Hematopoietic multipotent progenitor cell treated with erythropoietin and hydrocortisone succinate and interleukin-3 and kit ligand, for 8 days (in vitro differentiated cells): ENCODE results near the gene SLC24A3.
A peak's percentile ranks its signal among the peaks of the same experiment; 100 is the strongest.
"Not testable (repeated sequence)": the region's sequence is repeated elsewhere in the genome, so short reads cannot be mapped to it uniquely, and the experiment has no call there.

ENCODE experiments used
- DNase-seq: peaks from one replicate; pipeline ENCODE4 v3.0.0-alpha.2; 2015

Gene SLC24A3

DNA sequence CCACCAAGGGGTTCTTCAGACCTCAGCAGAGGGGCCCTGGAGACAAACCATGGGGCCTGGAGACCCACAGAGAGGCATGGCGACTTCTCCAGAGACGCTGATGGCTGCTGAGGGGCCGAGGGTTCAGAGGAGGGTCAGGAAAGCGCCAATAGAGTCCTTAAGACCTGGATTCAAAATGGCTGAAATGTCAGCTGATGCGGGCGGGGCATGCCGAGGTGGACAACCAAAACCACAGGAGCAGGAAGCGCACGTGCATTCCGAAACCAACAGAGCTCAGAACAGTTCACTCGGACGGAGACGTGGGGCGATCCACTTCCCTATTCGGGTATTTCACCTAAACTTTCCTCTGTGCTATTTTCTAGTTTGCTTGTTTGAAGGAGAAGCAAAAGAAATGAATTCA is 445.7 kb downstream of the SLC24A3 start:
- peak; percentile 8 for DNase-seq

GRCh38 chr20:19659448-19659847 is 447.0 kb downstream of the SLC24A3 start:
- DNase-seq = no peak

DNA sequence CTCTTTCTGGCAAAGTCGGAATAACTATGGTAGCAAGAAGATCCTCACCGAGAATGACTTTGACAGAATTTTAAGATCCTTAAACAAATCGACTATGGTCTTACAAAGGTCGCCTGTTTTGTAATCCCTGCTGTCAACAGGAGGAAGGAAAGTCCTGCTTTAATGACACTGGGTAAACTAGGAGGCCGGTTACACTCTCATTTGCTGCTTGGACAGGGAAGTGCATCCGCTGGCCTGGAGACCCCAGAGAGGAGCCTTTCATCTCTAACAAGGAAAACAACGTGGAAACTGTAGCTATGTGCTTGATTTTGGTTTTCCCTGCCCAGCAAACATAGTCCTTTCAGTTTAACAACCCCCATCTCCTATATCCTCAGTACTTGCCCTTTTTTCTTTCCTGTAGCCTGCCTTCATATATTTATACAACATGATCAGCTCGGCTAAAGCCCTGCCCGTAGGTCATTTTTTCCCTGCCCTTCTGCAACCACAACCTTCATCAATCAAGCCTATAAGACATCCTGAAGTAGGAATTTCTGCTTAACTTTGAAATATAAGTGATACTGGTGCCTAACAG is 448.5 kb downstream of the SLC24A3 start:
- no peak for DNase-seq

GRCh38 chr20:19661717-19662636 is 449.5 kb downstream of the SLC24A3 start:
- peak; percentile 74 for DNase-seq

GRCh38 chr20:19662637-19662995 is 450.2 kb downstream of the SLC24A3 start:
- no peak for DNase-seq

DNA sequence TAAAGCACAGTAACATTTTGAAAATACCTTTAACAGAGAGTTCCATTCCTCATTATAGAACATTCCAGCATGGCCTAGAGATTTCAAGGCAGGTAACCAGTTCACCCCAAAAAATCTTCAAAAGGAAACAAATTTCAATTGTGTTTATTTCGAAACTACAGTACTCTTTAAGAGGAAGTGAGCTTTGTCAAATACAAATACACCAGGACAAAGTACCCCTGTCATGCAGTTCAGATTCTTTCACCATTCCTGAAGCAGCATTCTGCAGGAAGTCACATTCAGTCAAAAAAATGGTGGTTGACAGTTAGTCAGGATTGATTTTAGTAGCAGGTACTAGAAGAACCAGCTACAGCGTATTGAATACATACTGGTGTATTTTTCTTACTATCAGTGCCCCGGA is 456.0 kb downstream of the SLC24A3 start:
- DNase-seq = no peak

DNA sequence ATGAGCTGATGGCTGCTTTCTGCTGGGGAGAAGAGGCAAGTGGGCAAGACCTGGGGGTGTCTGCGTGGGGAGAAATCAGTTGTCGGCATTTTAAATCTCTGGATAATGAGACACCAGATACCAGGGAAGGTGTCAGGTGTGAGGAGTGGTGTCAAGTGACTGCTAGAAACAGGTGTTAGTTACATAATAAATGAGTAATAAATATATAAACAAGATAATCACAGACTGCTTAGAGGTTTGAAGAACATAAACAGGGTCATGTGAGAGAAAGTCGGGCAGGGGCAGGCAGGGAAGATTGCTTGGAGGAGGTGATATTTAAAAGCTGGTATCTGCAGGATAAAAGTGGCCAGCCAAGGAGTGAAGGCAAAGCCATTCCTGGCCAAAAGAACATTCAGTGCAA is 458.4 kb downstream of the SLC24A3 start:
- DNase-seq = no peak

DNA sequence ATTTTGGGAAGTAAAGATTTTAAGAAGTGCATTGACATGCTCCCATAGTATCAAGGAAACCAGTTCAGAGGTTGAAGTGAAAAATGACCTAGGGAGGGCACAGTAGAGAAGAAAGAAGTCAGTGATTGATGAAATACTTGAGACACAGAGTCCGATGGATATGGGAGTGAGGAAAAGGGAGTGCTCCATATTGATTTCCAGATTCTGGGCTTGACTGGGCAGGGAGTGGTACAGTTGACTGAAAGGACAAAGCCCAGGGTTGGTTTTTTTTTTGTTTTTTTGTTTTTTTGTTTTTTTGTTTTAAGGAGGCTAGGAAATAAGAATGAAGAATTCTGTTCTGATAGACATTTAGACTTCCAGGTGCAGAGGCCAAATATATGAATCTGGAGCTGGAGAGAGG is 458.9 kb downstream of the SLC24A3 start:
- DNase-seq = no peak

GRCh38 chr20:19672498-19672897 is 460.1 kb downstream of the SLC24A3 start:
- no peak for DNase-seq

DNA sequence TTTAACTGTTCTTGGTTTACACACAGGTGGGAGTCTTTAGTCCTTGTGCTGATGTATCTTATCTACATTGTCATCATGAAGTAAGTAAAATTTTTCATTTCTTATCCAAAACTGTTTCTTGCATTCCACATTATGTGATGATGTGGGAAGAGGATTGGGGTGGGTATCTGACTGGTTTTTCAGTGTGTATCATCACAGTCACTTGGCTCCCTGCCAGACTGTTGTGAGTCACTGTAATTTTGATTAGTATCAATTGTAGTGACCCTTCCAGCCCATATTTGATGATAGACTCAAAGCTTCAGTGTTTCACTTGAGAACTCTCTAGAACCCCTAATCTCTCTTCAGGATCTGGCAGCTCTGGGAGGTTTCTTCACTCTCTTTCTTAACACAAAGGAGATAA is 461.1 kb downstream of the SLC24A3 start:
- DNase-seq = no peak

DNA sequence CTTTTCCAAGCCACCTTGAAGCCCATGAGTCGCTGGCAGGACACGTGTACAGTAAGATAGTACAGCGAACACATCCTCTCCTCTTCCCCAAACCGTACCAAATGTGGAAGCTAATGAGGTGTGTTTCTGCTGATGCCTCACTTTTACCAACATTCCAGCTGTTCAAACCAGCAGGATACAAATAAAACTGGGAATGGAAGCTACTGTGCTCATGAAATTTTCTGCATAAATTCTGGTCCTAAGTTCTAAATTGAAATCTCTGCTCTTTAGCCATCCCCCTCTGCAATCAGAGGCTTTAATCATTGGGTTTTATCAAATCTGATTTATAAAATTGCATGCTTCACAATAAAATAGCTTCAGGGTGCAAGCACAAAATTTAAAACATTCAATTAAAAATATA is 463.8 kb downstream of the SLC24A3 start:
- DNase-seq = no peak

GRCh38 chr20:19677336-19677735 is 464.9 kb downstream of the SLC24A3 start:
- no peak for DNase-seq

- DNase-seq = not testable (repeated sequence)
These were observed 466.1 kb downstream of the SLC24A3 start for GRCh38 chr20:19678591-19678990.

DNA sequence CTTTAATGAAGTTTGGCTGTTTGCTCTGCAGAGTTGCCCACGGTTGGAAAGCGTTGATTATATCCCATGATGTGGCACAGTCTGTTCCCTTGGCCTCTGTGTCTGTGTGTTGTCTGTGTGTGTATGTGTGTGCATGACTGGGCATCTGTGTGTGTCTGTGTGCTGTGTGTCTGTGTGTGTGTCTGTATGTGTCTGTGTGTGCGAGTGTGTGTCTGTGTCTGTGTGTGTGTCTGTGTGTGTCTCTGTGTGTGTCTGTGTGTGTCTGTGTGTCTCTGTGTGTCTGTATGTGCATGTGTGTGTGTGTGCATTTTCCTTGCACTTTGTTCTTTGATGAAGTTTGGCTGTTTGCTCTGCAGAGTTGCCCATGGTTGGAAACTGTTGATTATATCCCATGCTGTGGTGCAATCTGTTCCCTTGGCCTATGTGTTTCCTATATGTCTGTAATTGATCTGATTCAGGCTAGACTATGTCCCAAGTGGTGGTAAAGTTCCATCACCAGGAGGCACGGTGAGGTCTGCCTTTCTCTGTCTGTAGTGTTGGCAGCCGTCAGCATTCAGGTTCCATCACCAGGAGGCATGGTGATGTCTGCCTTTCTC is 467.6 kb downstream of the SLC24A3 start:
- DNase-seq = no peak

DNA sequence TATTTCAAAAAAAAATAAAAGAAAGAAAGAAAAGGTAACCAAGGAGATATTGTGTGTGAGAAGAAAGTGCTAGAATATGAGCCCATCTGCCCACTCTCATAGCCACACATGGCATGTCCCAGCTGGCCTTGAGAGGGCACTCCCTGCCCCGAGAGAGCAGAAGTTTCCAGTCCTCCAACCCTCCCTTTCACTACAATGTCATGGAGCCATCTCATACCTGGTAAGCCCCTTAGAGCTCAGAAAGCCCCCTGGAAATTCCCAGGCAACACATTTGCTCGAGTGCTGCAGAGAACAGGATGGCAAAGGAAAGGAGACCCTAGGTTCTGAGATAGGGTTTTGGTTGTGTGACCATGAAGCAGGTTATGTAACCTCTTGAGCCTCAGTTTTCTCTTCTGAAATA is 469.8 kb downstream of the SLC24A3 start:
- no peak for DNase-seq

- no peak for DNase-seq
These were observed 470.7 kb downstream of the SLC24A3 start for GRCh38 chr20:19683188-19683587.

DNA sequence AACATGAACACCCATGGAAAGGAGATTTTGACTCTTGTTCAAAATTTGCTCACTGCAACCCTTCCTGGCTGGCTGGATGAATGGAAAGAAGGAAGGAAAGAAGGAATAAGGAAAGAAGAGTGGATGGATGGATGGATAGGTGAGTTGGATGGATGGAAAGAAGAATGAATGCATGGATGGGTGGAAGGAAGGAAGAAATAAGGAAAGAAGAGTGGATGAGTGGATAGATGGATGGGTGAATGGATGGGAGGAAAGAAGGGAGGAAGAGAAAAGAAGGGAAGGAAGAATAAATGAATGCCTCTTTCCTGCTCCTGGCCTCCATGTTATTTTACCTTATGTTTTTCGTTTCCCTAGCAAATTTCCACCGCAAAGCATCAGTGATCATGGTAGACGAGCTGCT is 471.4 kb downstream of the SLC24A3 start:
- DNase-seq = no peak

- DNase-seq = peak; percentile 18
These were observed 475.8 kb downstream of the SLC24A3 start for GRCh38 chr20:19688031-19688806.

DNA sequence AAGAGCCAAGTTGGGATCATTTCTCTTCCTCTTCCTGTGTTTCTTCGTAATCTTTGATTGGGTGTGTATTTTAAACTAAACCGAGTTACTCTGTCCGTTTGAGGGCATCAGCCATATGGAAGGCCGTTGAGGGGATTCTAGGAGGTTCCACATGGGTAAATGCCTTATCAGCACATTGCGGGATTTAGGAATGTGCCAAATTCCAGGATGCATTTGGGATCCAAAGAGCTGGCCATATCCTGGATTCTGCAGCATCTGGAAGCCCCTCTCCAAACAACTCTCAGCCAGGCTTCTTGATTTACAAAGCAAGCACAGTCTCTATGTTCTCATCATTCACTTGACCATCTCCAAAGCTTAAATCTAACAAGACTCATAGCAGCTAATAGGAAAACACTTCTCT is 478.0 kb downstream of the SLC24A3 start:
- DNase-seq = no peak

GRCh38 chr20:19691125-19691524 is 478.7 kb downstream of the SLC24A3 start:
- no peak for DNase-seq

- no peak for DNase-seq
These were observed 479.7 kb downstream of the SLC24A3 start for GRCh38 chr20:19692100-19692499.

DNA sequence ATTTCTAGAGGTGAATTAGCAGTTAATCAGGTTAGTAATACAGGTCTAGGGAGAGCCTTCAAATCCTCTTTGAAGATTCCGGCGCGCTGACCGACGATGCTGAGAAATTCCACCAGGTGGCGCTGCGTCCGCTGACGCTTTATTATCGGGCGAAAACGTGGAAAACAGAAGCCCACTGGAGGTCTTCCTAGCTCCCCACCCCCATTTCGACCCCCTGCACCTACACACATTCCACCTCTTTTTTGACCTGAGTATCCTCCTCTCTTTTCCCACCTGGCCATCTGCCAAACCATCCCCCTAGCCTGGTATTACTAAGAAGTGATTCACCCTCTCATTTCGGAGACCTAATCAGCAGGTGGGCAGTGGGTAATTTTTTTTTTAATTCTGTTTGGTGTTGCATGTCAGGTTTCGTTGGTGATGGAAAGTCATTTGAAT is 480.3 kb downstream of the SLC24A3 start:
- DNase-seq = peak; percentile 11

- DNase-seq = no peak
These were observed 481.1 kb downstream of the SLC24A3 start for GRCh38 chr20:19693508-19693907.
